HG03457 (cell line): ENCODE results near the gene FAAH2.
A peak's percentile ranks its signal among the peaks of the same experiment; 100 is the strongest.
"Not testable (repeated sequence)": the region's sequence is repeated elsewhere in the genome, so short reads cannot be mapped to it uniquely, and the experiment has no call there.

Experiments used
- ATAC-seq: cut with Tn5 transposase; IDR thresholded peaks from one replicate; pipeline ENCODE4 v1.9.1; 2021; ENCODE audit warnings: moderate number of reproducible peaks; ENCODE audit not compliant: unreplicated experiment

The FAAH2 gene, protein sequence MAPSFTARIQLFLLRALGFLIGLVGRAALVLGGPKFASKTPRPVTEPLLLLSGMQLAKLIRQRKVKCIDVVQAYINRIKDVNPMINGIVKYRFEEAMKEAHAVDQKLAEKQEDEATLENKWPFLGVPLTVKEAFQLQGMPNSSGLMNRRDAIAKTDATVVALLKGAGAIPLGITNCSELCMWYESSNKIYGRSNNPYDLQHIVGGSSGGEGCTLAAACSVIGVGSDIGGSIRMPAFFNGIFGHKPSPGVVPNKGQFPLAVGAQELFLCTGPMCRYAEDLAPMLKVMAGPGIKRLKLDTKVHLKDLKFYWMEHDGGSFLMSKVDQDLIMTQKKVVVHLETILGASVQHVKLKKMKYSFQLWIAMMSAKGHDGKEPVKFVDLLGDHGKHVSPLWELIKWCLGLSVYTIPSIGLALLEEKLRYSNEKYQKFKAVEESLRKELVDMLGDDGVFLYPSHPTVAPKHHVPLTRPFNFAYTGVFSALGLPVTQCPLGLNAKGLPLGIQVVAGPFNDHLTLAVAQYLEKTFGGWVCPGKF

GRCh38 chrX:57286507-57287251 lies at the start of gene FAAH2:
Gene FAAH2, plus strand, starts transcription at chrX:57286706. Its CDS starts 120 bp downstream, at chrX:57286826.
- peak; percentile 86 for ATAC-seq

GRCh38 chrX:57241967-57242366 lies 44.5 kb upstream of the FAAH2 start:
- ATAC-seq = no peak

DNA sequence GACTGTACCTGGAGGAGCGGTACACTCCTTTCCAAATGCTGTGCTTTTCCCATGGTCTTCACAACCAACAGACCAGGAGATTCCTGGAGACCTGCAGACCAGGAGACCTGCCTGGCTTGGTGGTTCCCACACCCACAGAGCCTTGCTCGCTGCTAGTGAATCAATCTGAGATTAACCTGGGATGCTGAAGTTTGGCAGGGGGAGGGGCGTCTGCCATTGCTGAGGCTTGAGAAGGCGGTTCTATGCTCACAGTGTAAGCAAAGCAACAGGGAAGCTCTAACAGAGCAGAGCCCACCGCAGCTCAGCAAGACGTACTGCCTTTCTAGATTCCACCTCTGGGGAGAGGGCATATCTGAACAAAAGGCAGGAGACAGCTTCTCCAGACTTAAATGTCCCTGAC lies 34.5 kb upstream of the FAAH2 start:
- no peak for ATAC-seq

- no peak for ATAC-seq
Measured at GRCh38 chrX:57265126-57265525, 21.4 kb upstream of the FAAH2 start.

GRCh38 chrX:57266275-57266674 lies 20.2 kb upstream of the FAAH2 start:
- no peak for ATAC-seq

GRCh38 chrX:57266871-57267270 lies 19.6 kb upstream of the FAAH2 start:
- ATAC-seq = no peak

DNA sequence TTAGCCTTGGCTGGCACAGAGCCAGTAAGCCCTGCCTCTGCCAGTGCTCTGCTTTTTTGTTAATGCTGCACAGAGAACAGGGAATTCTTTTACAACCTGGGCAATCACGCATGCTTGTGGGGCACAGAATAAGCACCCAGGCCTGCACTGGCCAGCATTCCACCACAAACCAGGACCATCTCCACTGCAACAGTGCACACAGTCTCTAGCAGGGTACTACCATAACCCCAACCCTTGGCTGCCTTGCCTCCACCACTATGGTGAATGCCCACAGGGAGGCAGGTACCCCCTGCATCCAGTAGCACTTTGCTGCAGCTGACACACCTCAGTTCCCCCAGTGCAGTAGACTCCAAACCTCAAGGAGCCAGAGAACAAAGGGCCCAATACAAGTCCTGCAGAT lies 19.2 kb upstream of the FAAH2 start:
- ATAC-seq = no peak

- no peak for ATAC-seq
Measured at GRCh38 chrX:57270980-57271379, 15.5 kb upstream of the FAAH2 start.

- ATAC-seq = no peak
Measured at GRCh38 chrX:57282568-57282967, 3.9 kb upstream of the FAAH2 start.

DNA sequence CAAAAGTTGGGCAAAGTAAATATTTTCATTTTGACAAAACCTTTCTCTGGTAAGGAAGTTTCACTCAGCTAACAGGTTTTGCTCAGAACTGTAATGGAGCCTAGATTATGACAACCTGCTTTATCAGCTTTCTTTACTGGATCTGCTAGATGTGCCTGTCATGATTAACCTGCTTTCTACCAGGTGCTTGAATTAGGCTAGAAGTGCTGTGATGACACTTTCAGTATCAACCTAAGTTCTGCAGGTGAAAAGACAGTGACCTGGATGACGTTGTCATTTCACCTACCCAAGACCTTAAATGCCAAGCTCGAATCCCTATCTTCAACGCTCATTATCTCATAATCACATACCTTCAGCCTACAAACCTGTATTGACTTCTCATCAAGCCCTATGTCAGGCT lies 1.5 kb upstream of the FAAH2 start:
- ATAC-seq = no peak

DNA sequence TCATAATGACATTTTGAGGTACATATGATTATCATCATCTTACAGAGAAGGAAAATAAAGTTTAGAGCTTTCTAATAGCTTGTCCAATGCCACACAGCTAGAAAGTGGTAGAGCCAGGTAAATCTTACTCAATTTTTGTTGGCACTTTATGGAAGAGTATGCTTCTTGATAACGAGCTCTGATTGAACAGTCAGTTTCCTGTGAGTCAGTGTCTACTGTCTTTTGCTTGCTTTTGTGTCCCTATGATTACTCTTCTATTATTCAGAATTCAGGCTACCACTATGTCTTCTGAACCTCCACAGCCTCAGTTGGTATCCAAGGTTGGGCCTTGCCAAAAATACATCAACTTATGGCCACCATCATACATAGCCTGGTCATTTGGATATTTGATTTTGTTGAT lies 2.6 kb downstream of the FAAH2 start:
- ATAC-seq = no peak

GRCh38 chrX:57294961-57295360 lies 8.5 kb downstream of the FAAH2 start:
- no peak for ATAC-seq

- not testable (repeated sequence) for ATAC-seq
Measured at GRCh38 chrX:57295679-57296078, 9.2 kb downstream of the FAAH2 start.

DNA sequence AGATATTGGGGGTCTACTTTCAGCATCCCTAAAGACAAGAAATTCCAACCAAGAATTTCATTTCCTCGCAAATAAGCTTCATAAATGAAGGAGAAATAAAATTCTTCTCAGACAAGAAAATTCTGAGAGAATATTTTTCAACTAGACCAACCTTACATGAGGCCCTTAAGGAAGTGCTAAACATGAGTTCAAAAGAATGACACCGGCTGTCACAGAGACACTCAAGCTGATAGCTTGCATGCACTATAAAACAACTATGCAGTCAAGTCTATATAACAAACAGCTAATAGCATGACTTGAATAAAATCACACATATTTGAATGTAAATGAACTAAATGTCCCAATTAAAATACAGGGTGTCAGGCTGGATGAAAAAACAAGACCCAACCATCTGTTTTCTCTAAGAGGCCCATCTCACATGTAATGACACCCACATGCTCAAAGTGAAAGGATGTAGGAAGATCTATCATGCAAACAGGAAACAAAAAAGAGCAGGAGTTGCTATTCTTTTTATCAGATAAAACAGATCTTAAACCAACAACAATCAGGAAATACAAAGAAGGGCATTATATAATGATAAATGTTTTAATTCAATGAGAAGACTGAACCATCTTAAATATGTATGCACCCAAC lies 27.2 kb downstream of the FAAH2 start:
- no peak for ATAC-seq

DNA sequence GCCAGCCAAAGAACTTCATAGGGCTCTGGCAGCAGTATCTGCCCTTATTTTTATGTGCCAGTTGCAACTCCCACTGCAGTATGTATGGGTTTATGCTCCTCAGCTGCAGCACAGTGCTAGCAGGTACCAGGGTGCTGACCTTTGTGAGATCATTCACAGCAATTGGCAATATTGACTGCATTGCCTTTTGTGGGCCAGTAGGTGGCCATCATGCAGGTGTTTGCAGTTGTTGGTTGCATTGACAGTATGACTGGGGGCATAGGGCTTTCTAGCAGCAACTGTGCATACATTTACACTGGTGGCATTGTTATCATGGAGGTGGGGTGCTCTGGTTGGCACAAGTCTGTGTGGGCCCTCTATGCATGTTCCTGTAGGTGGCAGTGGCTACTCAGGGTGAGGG lies 42.5 kb downstream of the FAAH2 start:
- no peak for ATAC-seq

DNA sequence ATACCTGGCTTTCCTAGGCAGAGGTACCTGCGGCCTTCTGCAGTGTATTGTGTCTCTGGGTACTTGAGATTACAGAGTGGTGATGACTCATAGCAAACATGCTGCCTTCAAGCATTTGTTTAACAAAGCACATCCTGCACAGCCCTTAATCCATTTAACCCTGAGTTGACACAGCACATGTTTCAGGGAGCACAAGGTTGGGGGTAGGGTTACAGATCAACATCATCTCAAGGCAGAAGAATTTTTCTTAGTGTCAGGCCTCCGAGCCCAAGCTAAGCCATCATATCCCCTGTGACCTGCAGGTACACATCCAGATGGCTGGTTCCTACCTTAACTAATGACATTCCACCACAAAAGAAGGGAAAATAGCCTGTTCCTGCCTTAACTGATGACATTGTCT lies 49.3 kb downstream of the FAAH2 start:
- not testable (repeated sequence) for ATAC-seq

- no peak for ATAC-seq
Measured at GRCh38 chrX:57353472-57354132, 67.1 kb downstream of the FAAH2 start.

DNA sequence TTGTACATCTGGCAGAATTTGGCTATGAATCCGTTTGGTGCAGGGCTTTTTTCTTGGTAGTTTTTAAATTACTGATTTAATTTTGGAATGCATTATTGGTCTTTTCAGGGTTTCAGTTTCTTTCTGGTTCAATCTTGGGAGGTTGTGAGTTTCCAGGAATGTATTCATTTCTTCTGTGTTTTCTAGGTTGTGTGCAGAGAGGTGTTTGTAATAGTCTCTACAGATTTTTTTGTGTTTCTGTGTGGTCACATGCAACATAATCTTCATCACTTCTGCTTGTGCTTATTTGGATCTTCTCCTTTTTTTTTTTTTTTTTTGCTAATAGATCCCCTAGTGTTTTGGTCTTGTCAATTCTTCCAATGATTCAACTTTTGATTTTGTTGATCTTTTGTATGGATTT lies 77.6 kb downstream of the FAAH2 start:
- no peak for ATAC-seq

GRCh38 chrX:57366430-57366829 lies 79.9 kb downstream of the FAAH2 start:
- ATAC-seq = no peak

DNA sequence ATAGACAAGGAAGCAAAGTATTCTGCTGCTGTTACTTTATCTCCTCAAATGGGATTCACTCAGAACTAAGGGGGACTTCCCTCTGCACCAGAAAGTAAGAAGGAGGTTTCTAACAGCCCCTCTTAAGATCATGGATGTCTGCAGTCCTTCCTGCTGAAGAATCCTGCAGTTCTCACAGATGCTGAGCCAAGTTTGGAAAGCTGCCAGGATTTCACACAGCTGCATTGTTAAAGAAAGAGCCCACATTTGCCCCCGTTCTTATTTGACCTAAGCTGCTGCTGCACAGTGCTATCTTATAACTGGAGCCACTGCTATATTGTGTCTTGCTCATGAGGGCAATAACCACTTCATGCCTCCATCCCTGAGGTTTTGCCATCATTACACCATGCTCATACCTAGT lies 81.1 kb downstream of the FAAH2 start:
- no peak for ATAC-seq

- no peak for ATAC-seq
Measured at GRCh38 chrX:57368158-57368557, 81.7 kb downstream of the FAAH2 start.
